ENCODE measurements around the gene SKA3. TPM values are rescaled to one million over a fixed set of nuclear protein-coding genes. Genes with fewer than 3 reads are reported as not detected.

Gene SKA3
- total RNA-seq, 1 donor from 2014 or later, result 14.3 TPM

DNA sequence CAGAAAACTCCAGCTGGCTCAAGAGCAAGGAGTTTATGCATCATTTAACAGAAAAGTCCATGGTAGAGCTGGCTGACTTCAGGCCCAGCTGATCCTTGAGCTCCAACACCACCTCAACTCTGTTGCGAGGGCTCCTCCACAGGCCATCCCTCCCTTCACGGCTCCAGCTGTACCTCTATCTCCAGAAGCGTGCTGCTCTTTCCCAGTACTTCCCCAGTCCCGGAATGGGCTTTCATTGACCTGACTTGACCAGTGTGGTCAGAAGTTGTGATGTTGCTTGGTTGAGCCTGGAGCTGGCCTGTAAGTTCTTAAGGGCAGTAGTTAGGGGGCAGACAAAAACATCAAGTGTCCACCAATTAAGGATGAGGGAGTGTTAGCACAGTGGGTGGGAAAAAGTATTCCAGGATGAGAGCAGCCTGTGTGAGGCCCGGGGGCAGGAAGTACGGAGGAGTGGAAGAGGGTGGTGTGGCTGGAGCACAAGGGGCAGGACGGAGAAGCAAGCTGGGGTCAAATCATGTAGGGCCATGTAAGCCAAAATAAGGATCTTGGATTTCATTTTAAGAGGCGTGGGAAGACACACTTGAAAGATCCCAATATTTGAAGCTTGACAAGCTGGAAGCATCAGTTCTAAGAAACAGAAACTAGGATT is 24.0 kb downstream of the SKA3 start:
- no peak overlapping the region for H3K4me3 Mint-ChIP-seq (ENCODE audit: low read depth)
- H3K27me3 Mint-ChIP-seq, result no peaks in the 10 kb centered on the region
- H3K27ac Mint-ChIP-seq, result no peak overlapping the region
- TF ChIP-seq, protein P1, sequence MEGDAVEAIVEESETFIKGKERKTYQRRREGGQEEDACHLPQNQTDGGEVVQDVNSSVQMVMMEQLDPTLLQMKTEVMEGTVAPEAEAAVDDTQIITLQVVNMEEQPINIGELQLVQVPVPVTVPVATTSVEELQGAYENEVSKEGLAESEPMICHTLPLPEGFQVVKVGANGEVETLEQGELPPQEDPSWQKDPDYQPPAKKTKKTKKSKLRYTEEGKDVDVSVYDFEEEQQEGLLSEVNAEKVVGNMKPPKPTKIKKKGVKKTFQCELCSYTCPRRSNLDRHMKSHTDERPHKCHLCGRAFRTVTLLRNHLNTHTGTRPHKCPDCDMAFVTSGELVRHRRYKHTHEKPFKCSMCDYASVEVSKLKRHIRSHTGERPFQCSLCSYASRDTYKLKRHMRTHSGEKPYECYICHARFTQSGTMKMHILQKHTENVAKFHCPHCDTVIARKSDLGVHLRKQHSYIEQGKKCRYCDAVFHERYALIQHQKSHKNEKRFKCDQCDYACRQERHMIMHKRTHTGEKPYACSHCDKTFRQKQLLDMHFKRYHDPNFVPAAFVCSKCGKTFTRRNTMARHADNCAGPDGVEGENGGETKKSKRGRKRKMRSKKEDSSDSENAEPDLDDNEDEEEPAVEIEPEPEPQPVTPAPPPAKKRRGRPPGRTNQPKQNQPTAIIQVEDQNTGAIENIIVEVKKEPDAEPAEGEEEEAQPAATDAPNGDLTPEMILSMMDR (IDR thresholded peaks at IDR 0.05; ENCODE audit: unreplicated experiment), result no peak
- no peak for DNase-seq (ENCODE audit: low spot score, unreplicated experiment)
- peaks cover 2% of the 10 kb centered on the region for H3K4me1 Mint-ChIP-seq (ENCODE audit: low read depth)
- H3K9me3 Mint-ChIP-seq (ENCODE audit: low read depth), result no peaks in the 10 kb centered on the region
- H3K36me3 Mint-ChIP-seq (ENCODE audit: insufficient read depth), result peaks cover 8% of the 10 kb centered on the region

DNA sequence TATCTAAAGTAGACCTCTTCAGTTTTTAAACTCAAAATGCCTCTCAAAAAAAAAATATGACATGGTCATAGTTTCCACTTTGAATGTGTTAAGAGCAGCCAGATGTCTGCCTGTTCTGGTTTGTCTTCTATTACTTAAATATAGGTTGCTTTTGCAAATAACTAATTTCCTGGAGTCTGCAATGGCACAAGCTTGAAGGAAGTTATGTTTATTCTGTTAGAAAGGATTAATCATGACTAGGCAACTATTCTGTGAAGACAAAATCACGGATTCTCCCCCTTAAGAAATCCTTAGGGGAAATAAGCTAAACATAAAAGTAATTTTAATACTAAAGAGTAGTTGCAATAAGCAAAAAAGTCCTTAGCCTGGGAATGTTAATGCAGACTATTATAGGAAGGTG is 26.3 kb downstream of the SKA3 start:
- H3K27ac Mint-ChIP-seq, result no peak overlapping the region
- peaks cover 2% of the 10 kb centered on the region for H3K4me1 Mint-ChIP-seq (ENCODE audit: low read depth)
- H3K9me3 Mint-ChIP-seq (ENCODE audit: low read depth), result no peaks in the 10 kb centered on the region
- H3K4me3 Mint-ChIP-seq (ENCODE audit: low read depth), result no peak overlapping the region
- TF ChIP-seq, protein P1 (IDR thresholded peaks at IDR 0.05; ENCODE audit: unreplicated experiment), result no peak
- DNase-seq (ENCODE audit: low spot score, unreplicated experiment), result no peak
- peaks cover 11% of the 10 kb centered on the region for H3K36me3 Mint-ChIP-seq (ENCODE audit: insufficient read depth)
- no peaks in the 10 kb centered on the region for H3K27me3 Mint-ChIP-seq

DNA sequence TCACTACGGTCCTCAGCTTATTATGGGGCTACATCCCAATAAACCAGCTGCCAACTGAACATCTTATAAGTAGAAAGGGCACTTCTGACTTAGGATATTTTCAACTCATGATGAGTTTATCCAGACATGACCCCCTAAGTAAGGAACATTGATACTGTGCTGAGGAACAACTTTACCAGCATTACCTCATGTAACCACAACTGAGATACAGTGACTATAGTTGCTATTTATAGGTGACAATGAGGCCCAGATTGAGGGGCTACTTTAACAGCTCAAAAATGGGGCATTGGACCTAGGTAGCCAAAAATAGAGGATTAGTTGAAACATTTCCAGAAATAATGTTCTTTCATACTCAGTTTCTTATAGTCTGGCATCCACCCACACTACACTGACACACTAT is 26.8 kb downstream of the SKA3 start:
- Mint-ChIP-seq H3K4me1 (ENCODE audit: low read depth) (peaks cover 2% of the 10 kb centered on the region), H3K36me3 (ENCODE audit: insufficient read depth) (peaks cover 10% of the 10 kb centered on the region), H3K27me3 (no peaks in the 10 kb centered on the region)

DNA sequence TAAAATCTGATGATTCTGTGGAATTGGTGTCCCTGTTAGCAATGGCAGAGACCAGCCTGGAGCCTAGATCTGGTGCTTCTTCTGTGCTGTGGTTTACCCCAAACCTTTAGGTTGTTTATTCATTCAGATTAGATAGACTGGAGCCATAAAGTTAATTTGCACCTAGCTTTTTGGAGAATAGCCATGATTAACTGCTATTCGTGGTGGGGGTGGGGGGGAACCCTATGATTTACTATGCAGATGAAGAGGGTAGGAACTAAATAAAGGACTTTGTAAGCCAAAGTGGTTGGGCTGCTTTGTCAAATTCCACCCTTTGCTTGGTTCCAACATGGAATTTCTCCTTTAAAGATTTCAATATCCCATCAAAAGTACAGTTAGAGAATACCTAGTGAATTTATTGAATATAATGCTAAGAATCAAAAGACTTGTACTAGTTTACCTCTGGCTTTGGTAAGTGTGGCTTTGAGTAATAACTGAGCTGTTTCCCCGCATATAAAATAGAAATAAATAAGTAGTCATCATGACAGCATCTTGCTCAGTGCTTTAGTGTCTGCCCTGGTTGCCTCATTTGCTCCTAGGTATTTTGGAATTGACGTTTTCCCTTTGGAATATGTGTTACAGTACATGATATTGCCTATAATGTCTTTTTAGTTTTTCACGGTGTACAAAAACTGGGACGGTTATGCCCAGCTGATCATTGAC is 27.6 kb downstream of the SKA3 start:
- H3K27ac Mint-ChIP-seq, result no peak overlapping the region
- no peaks in the 10 kb centered on the region for H3K9me3 Mint-ChIP-seq (ENCODE audit: low read depth)
- H3K36me3 Mint-ChIP-seq (ENCODE audit: insufficient read depth), result peaks cover 9% of the 10 kb centered on the region
- H3K4me1 Mint-ChIP-seq (ENCODE audit: low read depth), result peaks cover 4% of the 10 kb centered on the region
- H3K4me3 Mint-ChIP-seq (ENCODE audit: low read depth), result no peak overlapping the region
- H3K27me3 Mint-ChIP-seq, result no peaks in the 10 kb centered on the region
- TF ChIP-seq, protein P1 (IDR thresholded peaks at IDR 0.05; ENCODE audit: unreplicated experiment), result no peak
- DNase-seq (ENCODE audit: low spot score, unreplicated experiment), result no peak

More for the DNA sequence above, 26.8 kb downstream of the SKA3 start:
- no peak for DNase-seq (ENCODE audit: low spot score, unreplicated experiment)
- no peaks in the 10 kb centered on the region for H3K9me3 Mint-ChIP-seq (ENCODE audit: low read depth)
- no peak overlapping the region for H3K4me3 Mint-ChIP-seq (ENCODE audit: low read depth)
- H3K27ac Mint-ChIP-seq, result no peak overlapping the region
- TF ChIP-seq, protein P1 (IDR thresholded peaks at IDR 0.05; ENCODE audit: unreplicated experiment), result no peak

DNA sequence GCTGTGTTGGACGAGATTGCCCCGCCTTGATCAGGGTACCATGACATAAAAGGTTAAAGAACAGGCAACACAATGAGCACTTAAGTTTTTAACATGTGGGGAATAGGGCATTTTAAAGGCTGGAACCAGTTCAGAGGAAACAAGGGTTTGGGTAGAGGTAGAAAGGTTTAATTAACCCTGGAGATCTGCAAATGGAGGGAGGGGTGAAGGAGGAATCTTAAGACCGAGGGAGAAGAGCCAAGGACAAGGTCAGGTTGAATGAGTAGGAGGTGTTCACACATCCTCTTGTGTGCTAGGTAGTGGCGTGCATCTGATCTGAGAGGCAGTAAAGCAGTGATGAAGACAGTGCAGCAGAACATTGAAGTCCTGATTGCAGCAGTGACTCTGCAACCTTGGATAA is 28.5 kb downstream of the SKA3 start:
- H3K9me3 Mint-ChIP-seq (ENCODE audit: low read depth), result no peaks in the 10 kb centered on the region
- H3K27ac Mint-ChIP-seq, result no peak overlapping the region
- peaks cover 13% of the 10 kb centered on the region for H3K36me3 Mint-ChIP-seq (ENCODE audit: insufficient read depth)
- TF ChIP-seq, protein P1 (IDR thresholded peaks at IDR 0.05; ENCODE audit: unreplicated experiment), result no peak
- DNase-seq (ENCODE audit: low spot score, unreplicated experiment), result no peak
- H3K4me3 Mint-ChIP-seq (ENCODE audit: low read depth), result no peak overlapping the region
- peaks cover 4% of the 10 kb centered on the region for H3K4me1 Mint-ChIP-seq (ENCODE audit: low read depth)
- no peaks in the 10 kb centered on the region for H3K27me3 Mint-ChIP-seq
